NCI-H460 (cell line): ENCODE results near the gene GYS1. TPM values are rescaled to one million over a fixed set of nuclear protein-coding genes. Genes with fewer than 3 reads are reported as not detected.
A peak's percentile ranks its signal among the peaks of the same experiment; 100 is the strongest.
"Not testable (repeated sequence)": the region's sequence is repeated elsewhere in the genome, so short reads cannot be mapped to it uniquely, and the experiment has no call there.

Source experiments
- DNase-seq: peaks from one replicate; pipeline ENCODE4 v3.0.0-alpha.2; 2016; ENCODE audit warnings: low read depth; ENCODE audit errors: extremely low read depth
- polyA plus RNA-seq: library from polyadenylated mRNA; depleted of rRNA; stranded (reverse); fragments of >200 nt; gene quantifications from 2 replicates; pipeline ENCODE4 v1.2.3, GENCODE V29; 2014; cell fraction: nucleus; rRNA removed
- total RNA-seq: library from RNA; depleted of rRNA; stranded (reverse); fragments of >200 nt; shearing (Covaris generic); gene quantifications from 2 replicates; pipeline ENCODE4 v1.2.3, GENCODE V29; 2014; rRNA removed

Gene GYS1
- 17.5 and 19.8 TPM in 2 replicates for total RNA-seq
- 24.3 and 38.6 TPM in 2 replicates for polyA plus RNA-seq

- peak; percentile 98 for DNase-seq
These were observed at the start of gene GYS1, which contains the start of gene RUVBL2 for GRCh38 chr19:48993175-48994034. Gene GYS1, minus strand, starts transcription at chr19:48993309. Its CDS starts 197 bp downstream, at chr19:48993112. Gene RUVBL2, plus strand, starts transcription at chr19:48993887. Its CDS starts 25 bp downstream, at chr19:48993912.

DNA sequence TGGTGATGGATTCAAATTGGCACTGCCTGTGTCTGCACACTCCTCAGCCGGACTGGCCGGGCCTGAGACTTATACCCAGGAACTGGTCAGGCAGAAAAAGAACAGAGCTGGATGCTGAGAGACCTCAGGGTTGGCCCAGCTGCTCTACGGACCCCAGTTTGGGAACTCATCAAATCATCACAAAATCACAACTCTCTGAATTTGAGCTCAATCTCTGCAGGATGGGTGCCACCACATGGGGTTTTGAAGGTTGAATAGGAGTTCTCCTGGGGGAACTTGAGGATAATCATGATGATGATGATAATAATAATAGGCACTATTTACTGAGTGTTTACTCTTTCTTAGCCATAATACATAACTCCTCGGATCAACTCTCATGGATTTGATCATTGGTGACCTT lies 49.6 kb upstream of the GYS1 start:
- DNase-seq, result not testable (repeated sequence)

GRCh38 chr19:49042177-49042576 lies 49.1 kb upstream of the GYS1 start:
- DNase-seq, result no peak

- not testable (repeated sequence) for DNase-seq
These were observed 46.6 kb upstream of the GYS1 start for GRCh38 chr19:49039736-49040135.

DNA sequence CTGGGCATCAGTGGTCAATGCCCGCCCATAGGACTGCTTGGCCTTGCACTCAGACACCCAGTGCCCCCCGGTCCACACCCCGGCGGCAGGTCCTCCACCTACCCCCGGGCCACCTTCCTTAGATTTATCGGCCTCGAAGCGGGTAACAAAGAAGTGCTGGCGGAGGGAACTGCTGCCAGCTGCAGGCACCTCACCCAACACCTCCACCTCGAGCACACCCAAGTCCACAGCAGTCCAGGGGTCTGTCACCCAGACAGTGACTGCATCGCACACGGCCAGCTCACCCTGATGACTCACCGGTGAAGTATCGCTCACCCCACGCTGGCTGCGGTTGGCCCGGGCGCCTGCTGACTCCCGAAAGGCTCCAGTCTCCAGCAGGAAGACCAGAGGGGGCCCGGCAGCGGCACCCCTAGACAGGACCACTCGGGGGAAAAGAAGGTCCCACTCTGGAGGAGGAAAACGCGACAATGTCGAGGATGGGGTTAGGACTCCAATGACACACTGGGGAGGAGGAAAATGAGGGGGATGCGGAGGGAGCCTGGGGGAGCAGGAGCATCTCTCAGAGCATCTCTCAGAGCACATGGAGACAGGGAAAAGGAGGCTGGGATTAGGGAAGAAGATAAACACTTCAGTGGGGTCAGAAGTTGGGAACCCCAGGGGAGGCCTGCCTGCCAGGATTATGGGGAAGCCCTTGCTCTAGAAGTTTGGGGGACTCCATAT lies 45.6 kb upstream of the GYS1 start:
- not testable (repeated sequence) for DNase-seq

DNA sequence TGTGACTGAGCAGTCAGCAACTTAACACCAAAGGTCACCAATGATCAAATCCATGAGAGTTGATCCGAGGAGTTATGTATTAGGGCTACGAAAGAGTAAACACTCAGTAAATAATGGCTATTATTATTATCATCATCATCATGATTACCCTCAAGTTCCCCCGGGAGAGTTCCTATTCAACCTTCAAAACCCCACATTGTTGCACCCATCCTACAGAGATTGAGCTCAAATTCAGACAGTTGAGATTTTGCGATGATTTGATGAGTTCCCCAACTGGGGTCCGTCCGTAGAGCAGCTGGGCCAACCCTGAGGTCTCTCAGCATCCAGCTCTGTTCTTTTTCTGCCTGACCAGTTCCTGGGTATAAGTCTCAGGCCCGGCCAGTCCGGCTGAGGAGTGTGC lies 45.0 kb upstream of the GYS1 start:
- DNase-seq, result not testable (repeated sequence)

DNA sequence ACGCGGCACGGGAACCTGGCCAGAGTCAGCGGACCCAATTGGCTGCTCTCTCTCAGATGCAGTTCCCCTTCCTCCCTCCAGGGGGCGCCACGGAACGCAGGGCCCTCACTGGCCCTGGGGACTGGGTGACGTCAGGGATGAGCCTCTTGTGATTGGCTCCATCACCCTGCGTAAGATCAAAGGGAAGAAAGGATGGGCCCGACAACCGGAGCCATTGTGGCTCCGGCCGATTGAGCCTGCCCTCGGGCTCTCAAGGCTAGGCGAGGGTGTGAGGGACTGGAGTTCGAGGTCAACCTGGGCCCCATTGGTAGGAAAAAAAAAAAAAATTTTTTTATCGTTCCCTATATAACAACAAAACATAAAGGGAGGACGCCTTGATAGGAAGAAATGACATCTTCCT lies 43.7 kb upstream of the GYS1 start, which contains the start of gene CGB1:
TSS of gene CGB1 (minus strand) at position 81 of the 400 bp plus-strand sequence. CDS start 184 bp downstream, outside the sequence.
- DNase-seq, result peak; percentile 26

DNA sequence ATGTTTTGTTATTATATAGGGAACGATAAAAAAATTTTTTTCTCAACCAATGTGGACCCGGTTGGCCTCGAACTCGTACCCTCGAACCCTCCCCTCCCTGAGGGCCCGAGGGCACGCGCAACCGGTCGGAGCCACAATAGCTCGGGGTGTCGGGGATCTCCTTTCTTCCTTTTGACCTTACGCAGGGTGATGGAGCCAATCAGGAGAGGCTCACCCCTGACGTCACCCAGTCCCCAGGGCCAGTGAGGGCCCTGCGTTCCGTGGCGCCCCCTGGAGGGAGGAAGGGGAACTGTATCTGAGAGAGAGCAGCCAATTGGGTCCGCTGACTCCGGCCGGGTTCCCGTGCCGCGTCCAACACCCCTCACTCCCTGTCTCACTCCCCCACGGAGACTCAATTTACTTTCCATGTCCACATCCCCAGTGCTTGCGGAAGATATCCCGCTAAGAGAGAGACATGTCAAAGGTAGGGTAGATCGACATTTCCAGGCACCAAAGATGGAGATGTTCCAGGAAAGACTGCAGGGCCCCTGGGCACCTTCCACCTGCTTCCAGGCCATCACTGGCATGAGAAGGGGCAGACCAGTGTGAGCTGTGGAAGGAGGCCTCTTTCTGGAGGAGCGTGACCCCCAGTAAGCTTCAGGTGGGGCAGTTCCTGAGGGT lies 38.7 kb upstream of the GYS1 start, which contains the start of gene CGB2:
TSS of gene CGB2 (plus strand) at position 249 of the 660 bp plus-strand sequence. CDS start at position 455, 206 bp downstream.
- peak; percentile 47 for DNase-seq

- DNase-seq, result not testable (repeated sequence)
These were observed 37.2 kb upstream of the GYS1 start for GRCh38 chr19:49030323-49030722.

DNA sequence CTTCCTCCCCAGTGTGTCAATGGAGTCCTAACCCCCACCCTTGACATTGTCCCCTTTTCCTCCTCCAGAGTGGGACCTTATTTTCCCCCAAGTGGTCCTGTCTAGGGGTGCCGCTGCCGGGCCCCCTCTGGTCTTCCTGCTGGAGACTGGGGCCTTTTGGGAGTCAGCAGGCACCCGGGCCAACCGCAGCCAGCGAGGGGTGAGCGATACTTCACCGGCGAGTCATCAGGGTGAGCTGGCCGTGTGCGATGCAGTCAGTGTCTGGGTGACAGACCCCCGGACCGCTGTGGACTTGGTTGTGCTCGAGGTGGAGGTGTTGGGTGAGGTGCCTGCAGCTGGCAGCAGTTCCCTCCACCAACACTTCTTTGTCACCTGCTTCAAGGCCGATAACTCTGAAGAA lies 36.6 kb upstream of the GYS1 start:
- DNase-seq, result not testable (repeated sequence)

DNA sequence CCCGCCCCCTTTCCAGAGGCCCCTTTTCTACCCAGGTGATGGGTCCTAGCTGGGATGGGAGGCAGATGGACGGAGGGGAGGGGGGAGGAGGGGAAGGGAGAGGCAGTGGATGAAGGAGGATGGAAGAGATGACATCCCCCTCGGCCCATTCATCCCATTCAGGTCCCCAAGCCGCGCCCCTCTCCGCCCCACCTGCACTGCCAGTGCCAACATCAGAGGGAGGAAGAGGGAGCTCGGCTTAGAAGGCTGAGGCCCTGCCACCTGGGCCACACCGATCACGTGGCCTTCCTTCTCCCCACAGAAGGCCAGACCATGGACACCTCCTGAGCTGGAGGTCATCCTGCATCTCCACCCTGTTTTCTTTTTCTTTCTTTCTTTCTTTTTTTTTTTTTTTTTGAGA lies 35.6 kb upstream of the GYS1 start:
- not testable (repeated sequence) for DNase-seq

GRCh38 chr19:49025599-49025998 lies 32.5 kb upstream of the GYS1 start:
- not testable (repeated sequence) for DNase-seq

GRCh38 chr19:49025088-49025487 lies 32.0 kb upstream of the GYS1 start:
- not testable (repeated sequence) for DNase-seq

- DNase-seq, result not testable (repeated sequence)
These were observed 31.1 kb upstream of the GYS1 start, which contains the start of gene CGB3 for GRCh38 chr19:49024233-49024632. Gene CGB3, minus strand, starts transcription at chr19:49024333. Its CDS starts 362 bp downstream, at chr19:49023971.

GRCh38 chr19:49022116-49022515 lies 29.0 kb upstream of the GYS1 start:
- no peak for DNase-seq

- no peak for DNase-seq
These were observed 28.1 kb upstream of the GYS1 start for GRCh38 chr19:49020931-49021895.

DNA sequence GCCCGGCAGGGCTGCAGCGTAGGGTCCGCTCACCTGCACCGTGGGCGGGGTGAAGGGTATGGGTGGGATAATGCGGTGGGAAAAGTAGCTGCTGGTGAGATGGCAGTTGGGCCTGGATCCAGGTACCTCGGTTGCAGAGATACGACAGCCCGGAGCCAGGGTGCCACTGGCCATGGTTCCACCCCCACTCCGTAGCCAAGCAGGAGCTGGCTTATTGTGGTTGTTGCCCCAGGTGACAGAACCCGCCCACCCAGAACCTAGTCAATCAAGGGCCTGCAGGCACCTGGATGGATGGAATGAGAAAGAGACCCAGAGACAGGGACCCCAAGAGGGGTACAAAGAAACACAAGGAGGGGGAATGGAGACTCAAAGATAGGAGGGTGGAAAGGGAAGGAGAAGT lies 27.2 kb upstream of the GYS1 start:
- no peak for DNase-seq

DNA sequence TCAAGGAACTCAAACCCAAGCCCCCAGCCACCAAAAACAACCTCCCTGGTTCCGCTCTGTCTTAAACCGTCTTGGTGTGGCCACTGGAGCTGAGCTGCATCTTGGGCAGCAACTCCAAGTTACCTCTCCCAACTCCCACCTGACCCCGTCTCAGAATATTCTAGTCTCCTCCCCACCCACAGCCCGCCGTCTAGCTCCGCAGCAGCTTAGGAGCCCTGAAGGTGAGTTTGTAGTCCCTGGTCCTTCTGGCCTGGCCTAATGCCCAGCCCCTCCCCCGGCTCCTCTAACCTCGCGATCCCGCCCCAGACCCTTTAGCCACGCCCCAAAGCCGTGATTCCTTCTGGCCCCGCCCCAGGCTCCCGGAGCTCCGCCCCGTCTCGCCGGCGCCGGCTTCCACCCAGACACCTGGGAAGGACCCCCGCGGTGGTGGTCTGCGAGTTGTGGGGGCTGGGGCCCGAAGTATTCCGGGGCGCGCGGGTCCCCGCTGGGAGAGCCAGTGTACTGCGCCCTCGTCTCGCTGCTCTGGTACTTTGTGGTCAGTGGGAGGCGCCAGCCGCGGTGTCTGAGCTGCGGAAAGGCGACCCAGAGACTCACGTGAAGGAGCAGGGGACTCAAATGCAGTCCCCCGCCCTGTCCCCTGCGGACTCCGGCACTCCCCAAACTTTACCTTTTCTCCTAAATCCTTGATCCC lies 26.3 kb upstream of the GYS1 start:
- peak; percentile 28 for DNase-seq
